GM19328 (cell line): Measurements from ENCODE around the gene TBC1D5.
"Not testable (repeated sequence)": the region's sequence is repeated elsewhere in the genome, so short reads cannot be mapped to it uniquely, and the experiment has no call there.

Experiments used
- ATAC-seq: cut with Tn5 transposase; IDR thresholded peaks from one replicate; pipeline ENCODE4 v1.9.1; 2021; ENCODE audit warnings: mild to moderate bottlenecking, moderate library complexity; ENCODE audit not compliant: unreplicated experiment

The TBC1D5 gene

GRCh38 chr3:17749705-17750293 lies 7.4 kb upstream of the TBC1D5 start:
- ATAC-seq = no peak

- no peak for ATAC-seq
These were observed 6.8 kb upstream of the TBC1D5 start for GRCh38 chr3:17749281-17749680.

GRCh38 chr3:17747890-17748247 lies 5.4 kb upstream of the TBC1D5 start:
- ATAC-seq = no peak

GRCh38 chr3:17747174-17747889 lies 4.9 kb upstream of the TBC1D5 start:
- ATAC-seq = peak; percentile 63

- no peak for ATAC-seq
These were observed 3.5 kb upstream of the TBC1D5 start for GRCh38 chr3:17745894-17746293.

GRCh38 chr3:17745301-17745700 lies 2.9 kb upstream of the TBC1D5 start:
- no peak for ATAC-seq

GRCh38 chr3:17744693-17745092 lies 2.3 kb upstream of the TBC1D5 start:
- no peak for ATAC-seq

- ATAC-seq = no peak
These were observed 1.2 kb upstream of the TBC1D5 start for GRCh38 chr3:17743658-17743995.

GRCh38 chr3:17742880-17743657 lies 638 bp upstream of the TBC1D5 start:
- peak; percentile 1 for ATAC-seq

GRCh38 chr3:17741621-17742101 lies 770 bp downstream of the TBC1D5 start:
- ATAC-seq = no peak

- no peak for ATAC-seq
These were observed 1.7 kb downstream of the TBC1D5 start for GRCh38 chr3:17740721-17741141.

GRCh38 chr3:17738921-17739320 lies 3.5 kb downstream of the TBC1D5 start:
- no peak for ATAC-seq

- ATAC-seq = no peak
These were observed 4.2 kb downstream of the TBC1D5 start for GRCh38 chr3:17738219-17738618.

GRCh38 chr3:17737591-17737990 lies 4.8 kb downstream of the TBC1D5 start:
- no peak for ATAC-seq

- ATAC-seq = not testable (repeated sequence)
These were observed 7.1 kb downstream of the TBC1D5 start for GRCh38 chr3:17735362-17735761.

GRCh38 chr3:17733768-17734167 lies 8.7 kb downstream of the TBC1D5 start:
- no peak for ATAC-seq

- no peak for ATAC-seq
These were observed 9.2 kb downstream of the TBC1D5 start for GRCh38 chr3:17733215-17733614.

GRCh38 chr3:17730318-17730967 lies 12.0 kb downstream of the TBC1D5 start:
- ATAC-seq = no peak

- no peak for ATAC-seq
These were observed 16.1 kb downstream of the TBC1D5 start for GRCh38 chr3:17726313-17726712.

- ATAC-seq = not testable (repeated sequence)
These were observed 16.6 kb downstream of the TBC1D5 start for GRCh38 chr3:17725844-17726243.

- ATAC-seq = no peak
These were observed 17.5 kb downstream of the TBC1D5 start for GRCh38 chr3:17724948-17725347.
